H1 (cell line): ENCODE data around the gene NRSN2. TPM values are rescaled to one million over a fixed set of nuclear protein-coding genes. Genes with fewer than 3 reads are reported as not detected.
A peak's percentile ranks its signal among the peaks of the same experiment; 100 is the strongest.

ENCODE experiments used
- CTCF ChIA-PET: fragments of 300-600 bp; sonication (Branson Sonifier 250); formaldehyde crosslinking; loops from one replicate; lab custom pipeline; 2021; ENCODE audit not compliant: partially characterized antibody; lab: Charles Lee
- POLR2A ChIA-PET: fragments of 300-600 bp; sonication (Branson Sonifier 250); formaldehyde crosslinking; loops from one replicate; lab custom pipeline; 2021; ENCODE audit warnings: inconsistent platforms; ENCODE audit not compliant: partially characterized antibody; lab: Charles Lee
- DNase-seq, 2 experiments: peaks; one replicate each; pipeline versions ENCODE4 v3.0.0 to v3.0.0-alpha.2; 2010 to 2022; ENCODE audit warnings: low spot score in 2 of 2, low read depth in 1 of 2, mixed read lengths in 1 of 2
- FAIRE-seq: peaks from 2 replicates; lab custom pipeline; 2011; peaks lifted over from hg19 to GRCh38; lab: Jason Lieb, UNC
- H2AFZ ChIP-seq: 2 replicates; pipeline ENCODE4 v1.8.1; 2012; ENCODE audit warnings: low read length, inconsistent platforms
- H2AK5ac ChIP-seq: 2 replicates; pipeline ENCODE4 v1.6.1; 2013; ENCODE audit warnings: low read depth, low read length
- H2BK120ac ChIP-seq: replicated peaks from 2 replicates; pipeline ENCODE3; 2013; ENCODE audit warnings: low read depth, low read length, inconsistent platforms
- H2BK12ac ChIP-seq: 2 replicates; pipeline ENCODE4 v1.6.1; 2013; ENCODE audit warnings: low read depth, low read length
- H2BK15ac ChIP-seq: 2 replicates; pipeline ENCODE4 v1.6.1; 2013; ENCODE audit warnings: low read length
- H2BK20ac ChIP-seq: 2 replicates; pipeline ENCODE4 v1.6.1; 2013; ENCODE audit warnings: low read length
- H2BK5ac ChIP-seq: 2 replicates; pipeline ENCODE4 v1.6.1; 2013; ENCODE audit warnings: low read depth, low read length
- H3K14ac ChIP-seq: 2 replicates; pipeline ENCODE4 v1.6.1; 2013; ENCODE audit warnings: inconsistent platforms; ENCODE audit not compliant: insufficient read length
- H3K18ac ChIP-seq: 2 replicates; pipeline ENCODE4 v1.6.1; 2013; ENCODE audit warnings: low read length; ENCODE audit errors: extremely low read depth
- H3K23ac ChIP-seq: 2 replicates; pipeline ENCODE4 v1.6.1; 2013; ENCODE audit warnings: inconsistent platforms; ENCODE audit not compliant: insufficient read length
- H3K23me2 ChIP-seq: 2 replicates; pipeline ENCODE4 v1.6.1; 2013; ENCODE audit warnings: low read depth, low read length
- H3K27ac ChIP-seq: 2 replicates; pipeline ENCODE4 v1.6.1; 2011; ENCODE audit warnings: low read depth, low read length, inconsistent platforms
- H3K27me3 ChIP-seq, 4 experiments: replicated peaks in 1 of 4; 1 replicate in 1 of 4; 2 replicates in 3 of 4; pipeline versions ENCODE4 v1.6.1 to v1.8.1; 2011 to 2013; ENCODE audit warnings: low read length in 3 of 4, mild to moderate bottlenecking in 3 of 4, inconsistent platforms in 2 of 4, mixed read lengths in 2 of 4, moderate library complexity in 1 of 4; ENCODE audit not compliant: control insufficient read depth in 3 of 4, insufficient read depth in 3 of 4; ENCODE audit errors: extremely low read depth in 1 of 4
- H3K36me3 ChIP-seq, 4 experiments: 2 replicates each; pipeline versions ENCODE4 v1.6.1 to v1.8.1; 2011 to 2013; ENCODE audit warnings: mild to moderate bottlenecking in 4 of 4, low read length in 3 of 4, moderate library complexity in 2 of 4, control low read depth in 1 of 4, inconsistent platforms in 1 of 4; ENCODE audit not compliant: insufficient read depth in 4 of 4, control insufficient read depth in 2 of 4
- H3K4ac ChIP-seq: replicated peaks from 2 replicates; pipeline ENCODE3; 2013; ENCODE audit warnings: low read length, low read depth, mixed read lengths, inconsistent platforms; ENCODE audit not compliant: insufficient read length
- H3K4me1 ChIP-seq, 4 experiments: replicated peaks in 1 of 4; 1 replicate in 1 of 4; 2 replicates in 3 of 4; pipeline versions ENCODE4 v1.6.1 to v1.8.1; 2011 to 2013; ENCODE audit warnings: low read length in 3 of 4, inconsistent platforms in 2 of 4, mixed read lengths in 1 of 4; ENCODE audit not compliant: insufficient read depth in 4 of 4, control insufficient read depth in 3 of 4
- H3K4me2 ChIP-seq, 2 experiments: 2 replicates each; pipeline versions ENCODE4 v1.6.1 to v1.8.1; 2011 to 2013; ENCODE audit warnings: low read depth in 2 of 2, low read length in 2 of 2, control low read depth in 1 of 2, inconsistent platforms in 1 of 2, mild to moderate bottlenecking in 1 of 2; ENCODE audit not compliant: insufficient read depth in 1 of 2
- H3K4me3 ChIP-seq, 4 experiments: fragments of 200-600, 300-600 bp in 1 of 4; sonication (generic), shearing (Covaris generic), sonication (Bioruptor Twin) in 1 of 4; 2 replicates each; pipeline versions ENCODE4 v1.5.1 to v1.8.1; 2011 to 2016; ENCODE audit warnings: low read length in 4 of 4, low read depth in 3 of 4, control low read depth in 2 of 4, inconsistent platforms in 2 of 4, mild to moderate bottlenecking in 2 of 4, mixed read lengths in 1 of 4, moderate library complexity in 1 of 4; ENCODE audit not compliant: insufficient read depth in 2 of 4; ENCODE audit errors: extremely low read depth in 1 of 4
- H3K56ac ChIP-seq: replicated peaks from 2 replicates; pipeline ENCODE3; 2013; ENCODE audit warnings: low read depth, mild to moderate bottlenecking, mixed read lengths, low read length, inconsistent platforms; ENCODE audit not compliant: insufficient read length
- H3K79me1 ChIP-seq: 2 replicates; pipeline ENCODE4 v1.6.1; 2013; ENCODE audit warnings: low read depth, low read length, control low read depth
- H3K79me2 ChIP-seq, 2 experiments: 2 replicates each; pipeline versions ENCODE4 v1.6.1 to v1.8.1; 2012 to 2013; ENCODE audit warnings: low read length in 2 of 2, mild to moderate bottlenecking in 2 of 2, inconsistent platforms in 1 of 2; ENCODE audit not compliant: insufficient read depth in 2 of 2, control insufficient read depth in 1 of 2
- H3K9ac ChIP-seq, 4 experiments: replicated peaks in 1 of 4; 1 replicate in 1 of 4; 2 replicates in 3 of 4; pipeline versions ENCODE4 v1.6.1 to v1.8.1; 2011 to 2013; ENCODE audit warnings: low read depth in 3 of 4, low read length in 3 of 4, control low read depth in 2 of 4, mild to moderate bottlenecking in 2 of 4, moderate library complexity in 2 of 4, inconsistent platforms in 1 of 4; ENCODE audit errors: extremely low read depth in 1 of 4
- H3K9me3 ChIP-seq, 2 experiments: 2 replicates each; pipeline versions ENCODE4 v1.6.1 to v1.8.1; 2012 to 2013; ENCODE audit warnings: mild to moderate bottlenecking in 2 of 2, moderate library complexity in 2 of 2, control low read depth in 1 of 2, inconsistent platforms in 1 of 2, low read depth in 1 of 2, low read length in 1 of 2, mixed read lengths in 1 of 2; ENCODE audit not compliant: insufficient read depth in 2 of 2
- H4K20me1 ChIP-seq, 2 experiments: replicated peaks in 1 of 2; 2 replicates each; pipeline versions ENCODE3 to v1.8.1; 2011 to 2013; ENCODE audit warnings: inconsistent platforms in 2 of 2, low read length in 2 of 2, mild to moderate bottlenecking in 1 of 2; ENCODE audit not compliant: insufficient read depth in 2 of 2, control insufficient read depth in 1 of 2
- H4K5ac ChIP-seq: 2 replicates; pipeline ENCODE4 v1.6.1; 2013; ENCODE audit warnings: low read length, low read depth, mixed read lengths, inconsistent platforms; ENCODE audit not compliant: insufficient read length
- H4K8ac ChIP-seq: 2 replicates; pipeline ENCODE4 v1.8.0; 2013; ENCODE audit warnings: mild to moderate bottlenecking, moderate library complexity, low read length, inconsistent platforms; ENCODE audit not compliant: insufficient read depth; ENCODE audit errors: extremely low read depth
- H4K91ac ChIP-seq: replicated peaks from 2 replicates; pipeline ENCODE3; 2013; ENCODE audit warnings: low read length, mixed read lengths, inconsistent platforms; ENCODE audit not compliant: insufficient read length
- JUN ChIP-seq: IDR thresholded peaks from 2 replicates; pipeline ENCODE4 v1.6.1; 2011; ENCODE audit warnings: low read depth, mild to moderate bottlenecking, improper control_type of control experiment, low read length
- JUND ChIP-seq: IDR thresholded peaks from 2 replicates; pipeline ENCODE4 v1.6.1; 2011; ENCODE audit warnings: mild to moderate bottlenecking, improper control_type of control experiment, low read length
- MAFK ChIP-seq: IDR thresholded peaks from 2 replicates; pipeline ENCODE4 v1.6.1; 2012; ENCODE audit warnings: low read depth, mild to moderate bottlenecking, improper control_type of control experiment, low read length
- RAD21 ChIP-seq, 2 experiments: IDR thresholded peaks in 1 of 2; conservative IDR thresholded peaks in 1 of 2; 2 replicates each; pipeline ENCODE4 v1.6.1; 2011; ENCODE audit warnings: low read depth in 2 of 2, low read length in 2 of 2, improper control_type of control experiment in 1 of 2, inconsistent platforms in 1 of 2, mild to moderate bottlenecking in 1 of 2, moderate library complexity in 1 of 2
- RXRA ChIP-seq: IDR thresholded peaks from 2 replicates; pipeline ENCODE4 v1.6.1; 2011; ENCODE audit warnings: low read depth, mild to moderate bottlenecking, low read length, moderate library complexity; ENCODE audit not compliant: insufficient read depth
- YY1 ChIP-seq: IDR thresholded peaks from 2 replicates; pipeline ENCODE4 v1.6.1; 2011; ENCODE audit warnings: low read depth, mild to moderate bottlenecking, low read length
- WGBS, 2 experiments: shearing (Covaris generic) in 1 of 2; methylation state at CpG; one replicate each; pipeline versions ENCODE4 v1.1.6 to v1.1.7; 2013 to 2015; ENCODE audit warnings: low lambda C conversion rate in 2 of 2, mixed read lengths in 2 of 2, inconsistent platforms in 1 of 2, low coverage in 1 of 2, missing lambda C conversion rate in 1 of 2; ENCODE audit not compliant: insufficient replicate concordance in 2 of 2, insufficient coverage in 1 of 2, insufficient read length in 1 of 2; ENCODE audit errors: extremely low coverage in 1 of 2, missing lambda C conversion rate in 1 of 2; 5-methylcytosine and 5-hydroxymethylcytosine counted together
- polyA plus RNA-seq, 7 experiments: library from polyadenylated mRNA; depleted of rRNA in 3 of 7; stranded (reverse) in 5 of 7; unstranded in 2 of 7; fragments of >200 nt in 5 of 7; fragments of 200-250 nt in 2 of 7; gene quantifications; 1 replicate in 5 of 7; 2 replicates in 1 of 7; 4 replicates in 1 of 7; pipeline versions ENCODE4 v1.2.1 to v1.2.3, GENCODE V29; 2011 to 2013; ENCODE audit warnings: missing spikeins in 2 of 7, mixed read lengths in 2 of 7
- total RNA-seq: library from RNA; stranded (reverse); fragmentation: NEBNext Ultra II Directional; extraction: Animal tissue kit (Norgen Biotek cat#: 25700); gene quantifications from 2 replicates; pipeline ENCODE4 v1.2.1, GENCODE V29; 2021
- TF ChIP-seq, protein P1 (sequence below): IDR thresholded peaks from 2 replicates; pipeline ENCODE4 v1.6.1; 2011; ENCODE audit warnings: low read length, improper control_type of control experiment

NRSN2 gene
- total and polyA plus RNA-seq, 2 of the 8 experiments (the other 6 are each of a cell fraction or from before 2014, with no cell fraction given) = 19.4 to 33.3 TPM

DNA sequence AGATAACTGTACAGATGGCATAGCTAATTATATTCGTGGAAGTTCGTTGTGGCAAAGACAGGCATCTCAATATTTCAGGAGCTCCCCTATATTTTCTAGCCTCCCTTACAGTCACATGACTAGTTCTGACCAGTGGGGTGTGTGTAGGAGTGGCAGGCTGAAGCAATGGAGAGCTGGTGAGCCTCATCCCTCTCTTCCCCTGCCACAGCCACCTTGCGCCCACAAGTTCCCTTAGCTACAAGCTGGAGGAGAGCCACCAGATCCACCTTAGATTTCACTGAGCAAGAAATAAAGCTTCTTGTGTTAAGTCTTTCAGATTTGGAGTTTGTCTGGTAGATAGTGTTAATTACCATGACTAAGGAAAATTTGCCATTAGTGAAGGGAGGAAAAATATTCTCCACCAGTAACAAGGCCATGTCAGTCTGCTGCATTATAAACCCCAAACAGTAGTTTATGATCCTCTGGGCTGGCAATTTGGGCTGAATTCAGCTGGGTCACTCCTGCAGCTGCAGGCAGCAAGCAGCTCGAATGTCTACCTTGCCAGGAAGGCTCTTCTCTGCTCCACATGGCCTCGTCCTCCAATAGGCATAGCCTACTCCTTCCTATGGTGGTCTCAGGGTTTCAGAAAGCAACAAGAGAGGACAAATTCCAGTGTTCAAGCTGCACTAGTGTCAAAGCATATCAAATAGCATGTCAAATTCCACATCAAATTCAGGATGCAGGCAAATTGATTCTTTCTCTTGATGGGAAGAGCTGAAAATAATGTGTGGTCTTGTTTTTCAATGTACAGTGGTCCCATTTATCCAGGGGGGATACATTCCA, 53.8 kb downstream of the NRSN2 start:
- TF ChIP-seq JUN = no peak
- no peak for TF ChIP-seq YY1
- peak; percentile 25; the same call in 1 of the 2 replicates for TF ChIP-seq MAFK
- TF ChIP-seq, protein P1, sequence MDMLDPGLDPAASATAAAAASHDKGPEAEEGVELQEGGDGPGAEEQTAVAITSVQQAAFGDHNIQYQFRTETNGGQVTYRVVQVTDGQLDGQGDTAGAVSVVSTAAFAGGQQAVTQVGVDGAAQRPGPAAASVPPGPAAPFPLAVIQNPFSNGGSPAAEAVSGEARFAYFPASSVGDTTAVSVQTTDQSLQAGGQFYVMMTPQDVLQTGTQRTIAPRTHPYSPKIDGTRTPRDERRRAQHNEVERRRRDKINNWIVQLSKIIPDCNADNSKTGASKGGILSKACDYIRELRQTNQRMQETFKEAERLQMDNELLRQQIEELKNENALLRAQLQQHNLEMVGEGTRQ = peak; percentile 52; the same call in 1 of the 2 replicates
- TF ChIP-seq JUND = no peak
- TF ChIP-seq RXRA = no peak
- TF ChIP-seq RAD21 (IDR thresholded peaks at IDR 0.05 in 1 of 2, conservative IDR thresholded peaks at IDR 0.05 in 1 of 2; ENCODE audit: low read depth in 2 of 2, low read length in 2 of 2) = no peak
- TF ChIP-seq, all 59 proteins: peak for 2
- ChIA-PET CTCF (interaction anchor here (0.6 to 2.7 kb wide), 5 partner anchors 14 to 55 kb away, joined by 3 to 9 read pairs (median 3); no protein-coding TSS in a partner anchor), POLR2A (interaction anchor here (0.8 to 11.8 kb wide), 10 partner anchors 9 to 184 kb away, joined by 3 to 263 read pairs (median 3); partner anchors contain the start of genes NRSN2, SOX12, TBC1D20 and TRIB3)
- Histone ChIP-seq H3K4ac (no peak overlapping the region), H3K79me1 (no peaks in the 10 kb centered on the region), H2BK5ac (no peak overlapping the region), H4K20me1 (no peaks in the 10 kb centered on the region), H3K18ac (peak overlapping the region; percentile 33; the same call in 1 of the 2 replicates), H2AFZ (peak overlapping the region; percentile 28), H2BK120ac (no peak overlapping the region), H3K4me2 (0 out of 4 replicates have a peak overlapping the region, but pooled peaks of 1 of the 2 experiments have one; percentile 24), H3K23me2 (no peaks in the 10 kb centered on the region), H3K79me2 (no peaks in the 10 kb centered on the region), H4K91ac (peak overlapping the region; percentile 45), H3K27ac (no peak overlapping the region), H2BK20ac (peak overlapping the region; percentile 36; the same call in 1 of the 2 replicates), H2BK12ac (peak overlapping the region; percentile 77), H3K9ac (no peak overlapping the region), H2BK15ac (0 out of 2 replicates have a peak overlapping the region, but pooled peaks have one; percentile 62), H3K4me3 (no peak overlapping the region), H3K36me3 (peaks cover 0 to 9% (median 0%) of the 10 kb centered on the region in 4 experiments; a peak in 3 of 8 replicates), H3K23ac (no peak overlapping the region), H4K8ac (no peak overlapping the region), H4K5ac (peak overlapping the region; percentile 75), H2AK5ac (no peak overlapping the region), H3K9me3 (peaks cover 0 to 5% of the 10 kb centered on the region in 2 experiments; a peak in 3 of 4 replicates), H3K14ac (no peak overlapping the region), H3K56ac (no peak overlapping the region), H3K27me3 (no peaks in the 10 kb centered on the region), H3K4me1 (peaks cover 3 to 7% (median 4%) of the 10 kb centered on the region in 4 experiments; a peak in 4 of 7 replicates)
- DNase-seq (no peak), FAIRE-seq (no peak)
- WGBS, 2 experiments = 84% methylated on average over 5 of the region's 5 CpGs; no CpG with 5 or more reads in 1 of the 2 experiments
